Measurements from ENCODE around the gene TIMM22. TPM values are rescaled to one million over a fixed set of nuclear protein-coding genes. Genes with fewer than 3 reads are reported as not detected.
A peak's percentile ranks its signal among the peaks of the same experiment; 100 is the strongest.
"Not testable (repeated sequence)": the region's sequence is repeated elsewhere in the genome, so short reads cannot be mapped to it uniquely, and the experiment has no call there.

Gene TIMM22
- polyA plus RNA-seq, 3 donors: 3.2 to 13.6 (median 13.1) TPM

- Histone ChIP-seq H3K4me3 (replicated peaks in 1 of 3; ENCODE audit: low read depth in 2 of 3, low read length in 3 of 3) (no peak overlapping the region), H3K4me2 (replicated peaks; ENCODE audit: extremely low read depth, low read length, poor library complexity, severe bottlenecking) (no peak overlapping the region), H3K9me3 (replicated peaks in 1 of 2; ENCODE audit: control insufficient read depth in 1 of 2, insufficient read depth in 1 of 2, low read length in 2 of 2) (no peaks in the 10 kb centered on the region), H3K79me2 (ENCODE audit: insufficient read depth, low read length) (peaks cover 51% of the 10 kb centered on the region), H2AFZ (ENCODE audit: insufficient read depth, low read depth, low read length, poor library complexity, severe bottlenecking) (no peak overlapping the region), H4K20me1 (ENCODE audit: insufficient read depth, low read length) (peaks cover 88% of the 10 kb centered on the region), H3K9ac (ENCODE audit: insufficient read depth, low read length, poor library complexity, severe bottlenecking) (no peak overlapping the region), H3K36me3 (replicated peaks in 1 of 2; ENCODE audit: control insufficient read depth in 1 of 2, insufficient read depth in 2 of 2, low read length in 2 of 2) (peaks cover 28 to 55% of the 10 kb centered on the region in 2 donors), H3K27me3 (ENCODE audit: control insufficient read depth in 2 of 2, insufficient read depth in 2 of 2, low read length in 2 of 2) (no peaks in the 10 kb centered on the region), H3K4me1 (ENCODE audit: control insufficient read depth in 1 of 2, insufficient read depth in 2 of 2, low read length in 2 of 2) (peaks cover 24 to 26% of the 10 kb centered on the region in 2 donors), H3K27ac (ENCODE audit: low read depth in 1 of 2, low read length in 2 of 2) (no peak overlapping the region)
- 65% methylated on average over 11 of the region's 21 CpGs for WGBS (ENCODE audit: insufficient coverage)
- Mint-ChIP-seq H3K4me3 (no peak overlapping the region), H3K27ac (peak overlapping the region in 2 of 7 donors; percentile 63 to 72), H3K36me3 (peaks cover 40 to 54% of the 10 kb centered on the region in 2 donors), H3K4me1 (peaks cover 27% of the 10 kb centered on the region), H3K9me3 (peaks cover 0 to 3% (median 0%) of the 10 kb centered on the region in 7 donors), H3K27me3 (ENCODE audit: low read depth in 3 of 3) (no peaks in the 10 kb centered on the region)
- intact Hi-C loops (cut with micrococcal nuclease): no loop called here
- TF ChIP-seq CTCF (IDR thresholded peaks at IDR 0.05): no peak
- no peak for DNase-seq
These were observed 46.8 kb downstream of the TIMM22 start for GRCh38 chr17:1043601-1044251.

- not testable (repeated sequence) for DNase-seq; H2AFZ ChIP-seq (ENCODE audit: insufficient read depth, low read depth, low read length, poor library complexity, severe bottlenecking)
- H3K4me1 ChIP-seq (ENCODE audit: control insufficient read depth in 1 of 2, insufficient read depth in 2 of 2, low read length in 2 of 2): peaks cover 18% of the 10 kb centered on the region in 2 donors
These were observed 47.6 kb downstream of the TIMM22 start for GRCh38 chr17:1044387-1045009.

More at GRCh38 chr17:1044387-1045009, 47.6 kb downstream of the TIMM22 start:
- WGBS (ENCODE audit: insufficient coverage): over 99% methylated on average over 10 of the region's 13 CpGs
- H3K27ac ChIP-seq (ENCODE audit: low read depth in 1 of 2, low read length in 2 of 2); H3K9ac ChIP-seq (ENCODE audit: insufficient read depth, low read length, poor library complexity, severe bottlenecking); H3K9me3 ChIP-seq (replicated peaks in 1 of 2; ENCODE audit: control insufficient read depth in 1 of 2, insufficient read depth in 1 of 2, low read length in 2 of 2); H3K4me2 ChIP-seq (replicated peaks; ENCODE audit: extremely low read depth, low read length, poor library complexity, severe bottlenecking); H3K4me3 Mint-ChIP-seq; H3K9me3 Mint-ChIP-seq; intact Hi-C loops (cut with micrococcal nuclease); H3K27me3 Mint-ChIP-seq (ENCODE audit: low read depth in 3 of 3); H3K27me3 ChIP-seq (ENCODE audit: control insufficient read depth in 2 of 2, insufficient read depth in 2 of 2, low read length in 2 of 2); H3K4me3 ChIP-seq (replicated peaks in 1 of 3; ENCODE audit: low read depth in 2 of 3, low read length in 3 of 3): not testable (repeated sequence)
- peaks cover 46 to 62% of the 10 kb centered on the region in 2 donors for H3K36me3 Mint-ChIP-seq
- Histone ChIP-seq H4K20me1 (ENCODE audit: insufficient read depth, low read length) (peaks cover 92% of the 10 kb centered on the region), H3K79me2 (ENCODE audit: insufficient read depth, low read length) (peaks cover 43% of the 10 kb centered on the region), H3K36me3 (replicated peaks in 1 of 2; ENCODE audit: control insufficient read depth in 1 of 2, insufficient read depth in 2 of 2, low read length in 2 of 2) (peaks cover 34 to 63% of the 10 kb centered on the region in 2 donors)
- peaks cover 22% of the 10 kb centered on the region for H3K4me1 Mint-ChIP-seq
- peak overlapping the region in 2 of 7 donors; percentile 6 to 52 for H3K27ac Mint-ChIP-seq
